HG02884 (cell line): Measurements from ENCODE around the gene AGPAT2.

Experiments
- ATAC-seq: cut with Tn5 transposase; IDR thresholded peaks from one replicate; pipeline ENCODE4 v1.9.1; 2021; ENCODE audit warnings: mild to moderate bottlenecking, moderate library complexity; ENCODE audit not compliant: unreplicated experiment

AGPAT2 gene

DNA sequence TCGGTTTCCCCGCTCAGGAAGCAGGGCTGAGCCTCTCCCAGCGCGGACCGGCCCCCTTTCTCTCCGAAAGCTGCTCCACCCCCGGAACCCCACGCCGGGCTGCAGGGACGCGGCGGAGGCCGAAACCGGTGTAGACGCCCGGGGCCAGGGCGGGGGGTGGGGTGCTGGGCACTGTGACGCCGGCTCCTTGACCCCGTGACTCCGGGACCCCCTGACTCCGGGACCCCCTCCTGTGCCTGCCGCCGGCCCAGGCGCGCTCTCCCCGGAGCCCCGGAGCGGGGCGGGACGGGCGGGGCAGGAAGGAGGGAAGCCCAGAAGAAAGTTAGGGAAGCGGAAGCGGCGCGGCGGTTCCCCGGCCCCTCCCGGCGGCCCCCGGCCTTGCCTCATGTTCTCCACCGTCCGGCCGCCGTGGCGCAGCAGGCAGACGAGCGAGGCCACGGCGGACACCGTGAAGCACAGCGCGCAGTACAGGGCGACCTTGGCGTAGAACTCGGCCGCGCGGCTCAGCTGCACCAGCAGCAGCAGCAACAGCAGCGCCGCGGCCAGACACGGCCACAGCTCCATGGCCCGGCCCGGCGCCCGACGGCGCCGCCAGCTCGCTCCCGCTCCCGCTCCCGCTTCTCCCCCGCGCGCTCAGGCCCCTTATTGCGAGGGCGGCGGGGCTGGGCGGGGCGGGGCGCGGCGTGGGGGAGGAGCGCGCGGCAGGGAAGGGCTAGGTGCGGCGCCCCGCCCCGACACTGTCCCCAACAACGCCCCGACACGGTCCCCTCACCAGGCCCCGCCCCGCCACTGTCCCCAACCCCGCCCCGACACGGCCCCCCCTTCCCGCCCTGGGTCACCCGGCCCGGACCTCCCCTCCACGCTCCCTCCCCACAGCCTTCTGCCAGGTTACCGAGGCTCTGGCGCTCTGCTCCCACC is at the start of gene AGPAT2:
Gene AGPAT2 (minus strand): TSS at position 664 of the 918 bp plus-strand sequence. CDS start 100 bp downstream, at position 564.
- peak; percentile 48 for ATAC-seq

DNA sequence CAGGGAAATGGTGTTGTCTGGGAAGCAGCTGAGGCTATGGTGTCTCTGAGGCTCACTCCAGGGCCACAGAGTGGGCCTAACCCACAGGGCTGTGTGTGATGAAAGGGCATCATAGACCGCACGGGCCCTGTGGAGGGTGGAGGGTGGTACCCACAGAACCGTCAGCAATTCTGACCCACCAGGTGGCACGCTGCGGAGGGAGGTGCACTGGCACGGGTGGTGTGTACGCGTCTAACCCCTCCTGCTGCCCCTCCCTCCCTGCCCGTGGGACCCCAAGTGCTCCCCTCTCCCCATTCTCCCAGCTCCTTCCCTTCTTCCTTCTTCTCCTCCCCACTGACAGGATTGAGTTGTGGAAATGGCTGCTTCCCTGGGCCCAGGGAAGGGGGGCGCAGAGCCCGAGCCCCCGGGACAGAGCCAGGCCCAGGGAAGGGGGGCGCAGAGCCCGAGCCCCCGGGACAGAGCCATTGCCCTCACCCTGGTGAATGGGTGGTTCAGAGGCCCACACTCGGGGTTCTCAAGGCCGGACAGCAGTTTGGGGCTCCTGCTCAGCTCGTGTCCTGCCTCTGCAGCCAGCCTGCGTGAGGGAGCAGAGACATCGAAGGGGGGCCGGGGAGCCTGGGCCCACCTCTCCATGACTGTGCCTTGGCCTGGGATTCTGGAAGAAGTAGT is 48.7 kb upstream of the AGPAT2 start:
- ATAC-seq: no peak

DNA sequence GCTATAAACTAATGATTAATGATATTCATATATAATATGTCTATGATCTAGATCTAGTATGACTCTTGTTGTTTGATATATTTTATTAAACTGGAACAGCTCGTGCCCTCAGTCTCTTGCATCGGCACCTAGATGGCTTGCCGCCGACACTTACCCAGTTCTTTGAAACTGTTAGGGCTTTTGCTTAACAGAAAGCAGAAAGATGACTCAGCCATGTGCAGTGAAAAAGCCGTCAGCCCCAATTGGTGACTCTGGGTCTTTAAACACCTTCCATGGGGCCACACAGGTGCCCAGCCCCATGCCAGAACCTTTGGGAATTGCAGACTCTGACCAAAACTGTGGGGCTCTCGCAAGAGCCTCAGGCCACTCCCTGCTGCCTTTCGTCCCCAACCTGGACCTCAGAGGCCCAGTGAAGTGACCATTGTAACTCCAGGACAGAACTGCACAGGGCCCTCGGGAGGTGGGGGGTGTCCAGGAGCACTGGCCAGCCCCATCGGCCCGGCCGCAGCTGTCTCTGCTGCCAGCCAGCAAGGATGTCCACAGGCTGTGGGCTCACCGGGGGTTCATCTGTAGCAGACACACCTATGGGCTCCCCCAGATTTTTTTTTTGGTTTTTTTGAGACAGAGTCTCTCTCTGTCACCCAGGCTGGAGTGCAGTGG is 47.7 kb upstream of the AGPAT2 start:
- no peak for ATAC-seq

DNA sequence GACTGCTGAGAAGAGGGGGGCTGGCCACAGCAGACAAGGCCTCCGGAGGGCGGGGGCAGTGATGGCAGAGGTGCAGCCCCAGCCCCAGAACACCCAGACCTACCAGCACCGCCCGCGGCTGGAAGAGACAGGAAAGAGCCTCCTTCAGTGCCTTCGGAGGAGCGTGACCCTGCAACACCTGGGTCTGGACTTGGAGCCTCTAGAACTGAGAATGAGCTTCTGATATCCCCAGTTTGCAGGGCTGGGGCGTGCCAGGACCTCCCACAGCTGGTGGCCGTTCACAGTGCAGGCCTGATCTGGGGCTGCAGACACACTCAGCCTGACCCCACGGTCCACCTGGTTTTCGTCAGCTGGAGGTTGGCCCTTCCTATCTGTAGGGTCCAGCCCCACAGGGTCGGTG is 46.4 kb upstream of the AGPAT2 start:
- ATAC-seq: no peak

DNA sequence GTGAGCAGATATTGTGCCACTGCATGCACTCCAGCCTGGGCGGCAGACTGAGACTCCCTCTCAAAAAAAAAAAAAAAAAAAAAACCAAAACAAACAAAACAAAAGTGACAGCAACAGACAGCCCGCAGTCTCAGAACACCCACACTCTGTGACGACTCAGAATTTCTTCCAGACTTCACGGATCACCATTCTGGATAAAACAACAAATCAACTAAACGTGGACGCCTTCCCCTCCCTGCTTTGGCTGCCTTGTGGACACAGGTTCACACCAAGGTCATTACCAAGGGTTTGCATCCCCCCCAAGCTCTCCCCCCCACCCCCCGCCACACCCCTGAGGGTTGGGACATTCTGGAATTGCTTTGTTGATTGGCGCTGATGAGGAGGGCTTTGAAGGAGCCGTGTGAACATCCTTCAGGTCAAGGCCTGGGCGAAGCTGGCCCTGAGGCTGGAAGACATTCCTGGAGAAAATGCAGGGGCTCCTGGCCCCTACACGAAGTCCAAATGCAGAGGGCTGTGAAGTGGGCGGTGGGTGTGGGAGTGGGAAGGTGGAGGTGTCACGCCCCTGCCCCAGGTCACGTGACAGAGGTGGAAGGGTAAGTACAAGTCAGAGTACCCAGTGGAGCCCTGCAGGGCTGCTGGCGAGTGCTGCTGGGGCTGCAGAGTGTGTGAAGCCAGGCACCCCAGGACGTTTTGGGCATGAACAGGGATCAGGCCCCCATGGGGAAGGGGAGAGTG is 45.4 kb upstream of the AGPAT2 start:
- ATAC-seq: no peak

DNA sequence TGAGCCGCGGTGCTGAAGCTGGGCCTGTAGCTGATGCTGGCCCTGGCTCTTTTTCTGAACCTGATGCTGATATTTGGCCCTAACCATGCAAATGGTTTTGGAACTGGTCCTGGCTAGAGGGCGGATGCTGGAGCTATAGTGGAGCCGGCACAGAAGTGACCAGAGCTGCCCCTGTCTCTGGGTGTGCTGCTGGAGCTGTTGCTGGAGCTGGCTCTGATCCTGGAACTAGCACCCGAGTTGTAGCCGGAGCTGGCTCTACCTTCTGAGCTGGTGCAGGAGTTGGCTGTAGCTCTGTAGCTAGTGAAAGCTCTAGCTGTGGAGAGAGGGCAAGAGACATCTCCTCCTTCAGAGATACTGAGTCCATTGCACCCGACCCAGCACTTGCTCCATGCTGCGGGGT is 42.7 kb upstream of the AGPAT2 start:
- no peak for ATAC-seq

DNA sequence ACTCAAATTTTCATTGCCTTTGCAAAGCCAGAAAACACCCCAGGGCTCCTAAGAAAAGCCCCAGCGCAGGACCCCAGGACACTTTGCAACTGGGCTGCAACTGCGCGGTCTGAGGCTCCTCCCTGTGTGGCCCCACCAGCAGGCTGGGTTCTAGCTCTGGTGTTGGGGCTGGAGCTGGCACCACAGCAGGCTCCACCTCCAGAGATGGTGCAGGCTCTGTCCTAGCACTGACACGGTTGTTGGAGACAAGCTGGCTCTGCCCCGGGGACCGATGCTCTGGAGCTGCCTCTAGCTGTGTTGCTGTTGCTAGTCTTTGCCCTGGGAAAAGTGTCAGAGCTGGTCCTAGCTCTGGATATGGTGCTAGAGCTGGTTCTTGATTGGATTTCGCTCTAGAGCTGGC is 41.9 kb upstream of the AGPAT2 start:
- ATAC-seq: no peak

DNA sequence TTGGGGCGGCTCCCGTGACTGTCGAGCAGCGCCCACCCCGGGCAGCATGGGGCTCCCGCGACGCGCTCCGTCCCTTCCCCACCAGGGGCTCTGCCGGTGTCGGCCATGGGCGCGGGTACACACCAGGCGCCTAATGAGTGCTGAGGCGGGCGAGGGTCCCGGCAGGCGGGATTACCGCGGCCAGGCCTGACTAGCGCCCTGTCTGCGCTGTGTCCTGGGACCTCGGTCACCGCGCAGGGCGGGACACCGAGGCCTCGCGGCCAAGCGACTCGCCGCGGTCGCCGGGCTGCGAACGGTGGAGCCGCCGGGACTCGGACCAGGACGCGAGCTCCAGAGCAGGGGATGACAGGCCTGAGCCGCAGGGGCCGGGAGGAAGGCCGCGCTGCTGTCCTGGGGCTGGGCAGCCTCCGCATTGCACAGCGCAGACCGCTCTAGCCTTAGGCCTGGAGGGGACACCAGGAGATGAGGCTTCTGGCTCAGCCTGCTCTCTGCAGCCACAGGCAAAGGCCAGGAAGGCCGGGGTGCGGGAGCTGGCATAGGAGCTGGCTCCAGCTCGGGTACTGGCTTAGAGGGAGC is 41.4 kb upstream of the AGPAT2 start:
- ATAC-seq: peak; percentile 16

DNA sequence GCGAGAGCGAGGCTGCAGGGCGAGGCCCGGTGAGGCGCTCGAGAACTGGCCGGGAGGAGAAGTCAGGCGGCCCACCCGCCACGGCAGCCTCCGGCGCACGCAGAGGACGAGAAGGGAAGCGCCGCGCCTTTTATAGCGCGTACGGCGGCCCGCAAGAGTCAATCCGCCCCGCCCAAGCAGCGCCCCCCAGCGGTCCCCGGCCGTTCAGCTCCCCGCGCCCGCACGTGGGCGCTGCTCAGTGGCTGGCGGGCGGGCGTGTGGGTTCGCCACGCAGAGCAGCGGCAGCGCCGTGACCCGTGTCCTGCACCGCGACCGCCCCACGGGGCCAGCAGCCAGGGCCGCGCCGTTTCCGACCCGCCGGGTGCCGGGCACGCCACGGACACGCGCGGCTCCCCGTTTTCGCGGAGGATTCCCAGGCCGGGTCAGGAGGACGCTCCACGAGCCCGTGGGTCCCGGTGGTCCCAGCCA is 40.9 kb upstream of the AGPAT2 start:
- peak; percentile 51 for ATAC-seq

DNA sequence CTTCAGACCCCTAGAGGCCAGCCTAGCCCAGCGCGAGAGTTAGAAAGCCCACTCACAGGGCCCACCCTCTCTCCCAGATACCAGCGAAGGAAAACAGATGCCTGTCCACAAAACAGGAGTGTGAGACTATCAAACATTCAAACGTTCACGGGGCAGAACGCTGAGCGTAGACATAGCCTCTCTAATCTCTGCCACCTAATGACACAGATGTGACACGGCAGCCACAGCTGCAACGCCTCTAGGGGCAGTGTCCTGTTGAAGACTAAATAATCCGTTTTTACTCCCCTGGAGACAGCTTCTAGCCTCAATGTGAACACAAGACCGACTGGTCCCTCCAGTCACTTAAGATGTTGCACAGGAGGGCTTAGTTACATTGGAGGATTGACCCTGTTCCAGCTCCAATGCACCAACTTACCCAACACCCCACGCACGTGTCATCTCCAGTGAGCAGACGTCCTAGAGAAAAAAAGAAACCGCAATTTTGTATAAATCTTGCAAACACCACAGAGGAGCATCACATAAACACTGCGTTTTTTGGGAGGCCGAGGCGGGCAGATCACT is 39.5 kb upstream of the AGPAT2 start:
- no peak for ATAC-seq

DNA sequence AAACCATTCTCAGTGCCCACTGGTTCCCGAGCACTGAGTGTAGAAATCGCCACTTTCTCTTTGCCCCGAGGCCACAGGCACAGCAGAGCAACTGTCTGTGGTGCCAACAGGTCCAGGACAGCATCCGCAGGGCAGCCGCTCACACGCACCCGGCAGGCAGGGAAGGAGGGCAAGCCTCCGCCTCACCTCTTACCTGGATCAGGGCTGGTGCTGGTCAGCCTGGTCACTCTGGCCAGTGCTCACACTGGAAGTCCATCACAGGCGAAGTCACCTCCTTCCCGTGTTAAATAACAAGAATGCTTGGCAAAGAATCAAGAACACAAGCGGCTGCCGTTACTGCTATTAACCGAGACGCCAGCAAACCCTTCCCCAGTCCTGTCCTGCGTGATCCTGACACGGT is 38.9 kb upstream of the AGPAT2 start:
- ATAC-seq: no peak

DNA sequence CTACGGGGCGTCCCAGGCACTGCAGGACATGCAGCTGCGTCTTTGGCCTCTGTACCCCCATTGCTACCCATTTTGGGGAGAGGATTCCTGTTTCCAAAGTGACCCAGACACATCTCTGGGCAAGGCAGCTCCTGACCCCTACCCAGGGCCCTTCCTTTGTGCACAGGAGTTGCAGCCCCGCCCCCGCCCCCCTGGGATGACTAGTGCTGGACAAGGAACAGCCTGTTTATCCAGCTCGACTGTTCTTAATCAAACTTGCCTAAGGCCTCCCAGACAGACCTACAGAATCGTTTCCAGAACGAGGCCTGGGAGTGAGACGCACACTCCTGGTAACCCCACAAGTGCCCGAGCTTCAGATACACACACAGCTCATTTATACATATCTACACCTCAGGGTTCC is 38.4 kb upstream of the AGPAT2 start:
- no peak for ATAC-seq

DNA sequence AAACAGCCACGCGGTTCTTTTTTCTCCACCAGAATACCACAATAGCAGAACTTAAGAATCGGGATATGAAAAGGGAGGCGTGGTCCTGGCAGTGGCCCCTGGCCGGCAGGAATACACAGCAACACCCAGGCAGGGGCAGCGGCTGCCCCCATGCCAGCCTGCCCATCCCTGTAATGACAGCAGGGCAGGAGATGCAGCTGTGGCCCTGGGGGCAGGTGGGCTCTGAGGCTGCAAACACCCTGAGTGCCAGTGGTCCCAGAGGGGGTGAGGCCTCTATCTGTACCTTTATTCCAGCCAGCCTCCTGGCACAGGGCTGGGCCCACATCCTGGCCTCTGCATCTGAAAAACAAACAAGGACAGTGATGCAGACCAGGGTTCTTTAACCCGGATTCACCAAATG is 37.5 kb upstream of the AGPAT2 start:
- no peak for ATAC-seq

DNA sequence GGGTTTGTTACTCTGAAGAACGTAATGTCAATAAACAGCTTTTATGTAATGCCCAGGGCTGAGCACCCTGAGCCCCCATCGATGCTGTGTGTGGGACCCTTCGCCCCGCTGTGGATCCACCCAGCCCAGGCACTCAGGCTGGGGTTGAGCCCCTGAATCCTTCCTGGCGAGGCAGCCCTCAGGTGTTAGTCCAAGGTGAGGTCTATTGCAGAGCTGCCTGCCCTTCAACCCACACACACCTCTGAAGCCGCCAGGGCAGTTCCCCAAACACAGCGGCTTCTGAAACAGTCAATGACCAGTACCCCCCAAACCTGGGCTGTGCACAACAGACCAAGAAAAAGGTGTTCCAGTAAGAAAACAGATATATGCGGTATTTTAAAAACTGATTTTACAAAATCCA is 36.7 kb upstream of the AGPAT2 start:
- no peak for ATAC-seq

DNA sequence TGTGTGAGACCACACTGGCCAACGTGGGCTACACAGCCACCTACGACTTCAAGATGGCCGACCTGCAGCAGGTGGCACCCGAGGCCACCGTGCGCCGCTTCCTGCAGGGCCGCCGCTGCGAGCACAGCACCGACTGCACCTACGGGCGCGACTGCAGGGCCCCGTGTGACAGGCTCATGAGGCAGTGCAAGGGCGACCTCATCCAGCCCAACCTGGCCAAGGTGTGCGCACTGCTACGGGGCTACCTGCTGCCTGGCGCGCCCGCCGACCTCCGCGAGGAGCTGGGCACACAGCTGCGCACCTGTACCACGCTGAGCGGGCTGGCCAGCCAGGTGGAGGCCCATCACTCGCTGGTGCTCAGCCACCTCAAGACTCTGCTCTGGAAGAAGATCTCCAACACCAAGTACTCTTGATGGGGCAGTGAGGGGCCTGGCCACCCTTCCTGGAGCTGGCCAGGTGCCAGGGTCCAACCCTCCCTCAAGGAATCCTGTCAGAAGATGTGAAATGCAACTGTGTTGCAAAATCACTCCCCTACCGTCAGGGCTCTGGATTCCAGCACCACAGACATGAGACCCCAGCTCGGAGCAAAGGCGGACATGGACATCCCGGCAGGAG is 36.2 kb upstream of the AGPAT2 start:
- ATAC-seq: no peak

DNA sequence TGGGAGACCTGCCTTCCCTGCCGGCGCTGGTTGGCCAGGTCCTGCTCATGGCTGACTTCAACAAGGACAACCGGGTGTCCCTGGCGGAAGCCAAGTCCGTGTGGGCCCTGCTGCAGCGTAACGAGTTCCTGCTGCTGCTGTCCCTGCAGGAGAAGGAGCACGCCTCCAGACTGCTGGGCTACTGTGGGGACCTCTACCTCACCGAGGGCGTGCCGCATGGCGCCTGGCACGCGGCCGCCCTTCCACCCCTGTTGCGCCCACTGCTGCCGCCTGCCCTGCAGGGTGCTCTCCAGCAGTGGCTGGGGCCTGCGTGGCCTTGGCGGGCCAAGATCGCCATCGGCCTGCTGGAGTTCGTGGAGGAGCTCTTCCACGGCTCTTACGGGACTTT is 35.7 kb upstream of the AGPAT2 start:
- no peak for ATAC-seq

DNA sequence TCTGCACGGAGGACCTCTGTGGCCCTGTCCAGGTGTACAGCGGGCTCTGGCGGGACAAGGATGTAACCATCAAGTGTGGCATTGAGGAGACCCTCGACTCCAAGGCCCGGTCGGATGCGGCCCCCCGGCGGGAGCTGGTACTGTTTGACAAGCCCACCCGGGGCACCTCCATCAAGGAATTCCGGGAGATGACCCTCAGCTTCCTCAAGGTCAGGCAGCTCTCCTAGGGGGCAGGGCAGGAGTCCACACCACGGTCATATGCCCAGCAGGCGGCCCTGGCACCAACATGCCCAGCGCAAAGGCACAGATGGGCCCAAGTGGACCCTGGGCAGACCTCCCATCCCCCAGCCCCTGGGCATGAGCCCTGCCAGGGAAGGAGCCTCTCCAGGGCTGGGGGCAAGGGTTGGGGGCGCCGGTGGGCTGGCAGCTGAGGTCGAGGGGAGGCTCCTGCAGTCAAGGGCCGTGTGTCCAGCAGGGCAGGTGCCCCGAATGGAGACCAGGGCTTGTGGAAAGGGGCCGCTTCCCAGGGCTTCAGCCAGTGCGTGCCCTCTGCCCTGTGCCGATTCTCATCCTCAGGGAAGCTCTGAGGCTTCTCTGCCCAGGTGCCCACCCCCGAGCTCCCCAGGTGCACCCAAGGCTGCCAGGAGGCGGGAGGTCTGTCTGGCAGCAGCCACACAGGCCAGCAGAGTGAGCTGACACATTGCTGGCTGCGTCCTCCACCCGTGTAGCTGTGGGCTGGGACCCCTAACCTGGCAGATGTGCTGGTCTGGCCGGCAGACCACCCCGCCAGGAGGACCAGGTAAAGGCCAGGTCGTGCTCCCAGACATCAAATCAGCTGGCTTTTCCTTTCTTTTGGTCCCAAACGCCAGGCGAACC is 35.1 kb upstream of the AGPAT2 start:
- no peak for ATAC-seq

DNA sequence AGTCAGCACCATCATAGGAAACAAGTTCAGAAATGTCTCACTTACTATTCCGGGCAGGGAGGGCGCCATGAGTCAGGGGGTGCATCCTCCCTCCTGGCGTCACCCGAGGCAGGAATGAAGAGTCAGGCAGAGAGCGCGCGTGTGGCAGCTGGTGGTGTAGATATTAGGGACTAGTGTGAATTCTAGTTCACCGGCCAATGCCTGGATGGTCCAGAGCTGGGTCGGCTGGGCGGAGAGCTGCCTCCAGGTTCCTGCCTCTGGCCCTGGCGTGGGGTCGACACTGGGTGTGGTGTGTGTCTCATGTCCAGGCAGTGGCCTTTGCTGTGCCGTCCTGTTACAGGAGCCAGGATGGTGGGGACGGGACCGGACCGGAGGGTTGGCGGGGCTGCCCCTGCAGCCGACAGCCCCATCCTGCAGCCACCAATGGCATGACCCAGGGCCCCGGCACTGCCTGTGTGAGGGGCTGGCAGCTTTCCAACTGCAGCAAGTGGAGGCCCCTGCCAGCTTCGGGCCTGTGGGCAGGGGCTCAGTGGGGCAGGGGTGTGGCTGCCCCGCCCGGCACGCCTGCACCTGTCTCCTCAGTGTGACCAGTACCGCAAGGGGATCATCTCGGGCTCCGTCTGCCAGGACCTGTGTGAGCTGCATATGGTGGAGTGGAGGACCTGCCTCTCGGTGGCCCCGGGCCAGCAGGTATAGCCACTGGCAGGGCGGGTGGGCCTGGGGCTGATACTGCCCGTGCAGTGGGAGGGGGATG is 34.3 kb upstream of the AGPAT2 start:
- ATAC-seq: no peak
